CD14-positive monocyte (primary cell): ENCODE measurements around the gene AHSP. TPM values are rescaled to one million over a fixed set of nuclear protein-coding genes. Genes with fewer than 3 reads are reported as not detected.
"Not testable (repeated sequence)": the region's sequence is repeated elsewhere in the genome, so short reads cannot be mapped to it uniquely, and the experiment has no call there.

Experiments
- DNase-seq, 3 donors: peaks; one replicate each; pipeline ENCODE4 v3.0.0-alpha.2; 2011 to 2022
- H2AFZ ChIP-seq: 2 replicates; pipeline ENCODE4 v1.6.0; 2012; ENCODE audit warnings: mild to moderate bottlenecking, low read depth, low read length, inconsistent platforms; ENCODE audit not compliant: insufficient read depth, poor library complexity, severe bottlenecking
- H3K27ac ChIP-seq, 2 donors: 1 replicate in 1 of 2; 2 replicates in 1 of 2; pipeline ENCODE4 v1.5.1; 2012 to 2013; ENCODE audit warnings: low read length in 2 of 2, control low read depth in 1 of 2, inconsistent platforms in 1 of 2, low read depth in 1 of 2, mild to moderate bottlenecking in 1 of 2
- H3K27me3 ChIP-seq, 2 donors: one replicate each; pipeline versions ENCODE4 v1.6.0 to v1.6.1; 2011 to 2013; ENCODE audit warnings: low read length in 2 of 2; ENCODE audit not compliant: control insufficient read depth in 2 of 2, insufficient read depth in 2 of 2
- H3K36me3 ChIP-seq, 2 donors: replicated peaks in 1 of 2; 1 replicate in 1 of 2; 2 replicates in 1 of 2; pipeline versions ENCODE4 v1.5.1 to v1.6.1; 2012 to 2013; ENCODE audit warnings: low read length in 2 of 2, control low read depth in 1 of 2, inconsistent platforms in 1 of 2, mild to moderate bottlenecking in 1 of 2; ENCODE audit not compliant: insufficient read depth in 2 of 2, control insufficient read depth in 1 of 2
- H3K4me1 ChIP-seq, 2 donors: 1 replicate in 1 of 2; 2 replicates in 1 of 2; pipeline versions ENCODE4 v1.5.1 to v1.6.1; 2012 to 2013; ENCODE audit warnings: low read length in 2 of 2, control low read depth in 1 of 2, inconsistent platforms in 1 of 2, mild to moderate bottlenecking in 1 of 2, moderate library complexity in 1 of 2; ENCODE audit not compliant: insufficient read depth in 2 of 2, control insufficient read depth in 1 of 2
- H3K4me2 ChIP-seq: replicated peaks from 2 replicates; pipeline ENCODE3; 2012; ENCODE audit warnings: low read length, moderate library complexity, mild to moderate bottlenecking; ENCODE audit not compliant: poor library complexity, severe bottlenecking; ENCODE audit errors: extremely low read depth
- H3K4me3 ChIP-seq, 3 experiments: fragments of 200-600 bp in 1 of 3; sonication (generic) in 1 of 3; replicated peaks in 1 of 3; 1 replicate in 2 of 3; 2 replicates in 1 of 3; pipeline ENCODE4 v1.5.1; 2011 to 2013; ENCODE audit warnings: low read length in 3 of 3, mild to moderate bottlenecking in 3 of 3, control low read depth in 2 of 3, low read depth in 2 of 3, inconsistent platforms in 1 of 3, moderate library complexity in 1 of 3
- H3K79me2 ChIP-seq: 2 replicates; pipeline ENCODE4 v1.6.0; 2012; ENCODE audit warnings: mild to moderate bottlenecking, control low read depth, inconsistent platforms, low read length, moderate library complexity; ENCODE audit not compliant: insufficient read depth
- H3K9ac ChIP-seq: 2 replicates; pipeline ENCODE4 v1.6.0; 2017; ENCODE audit warnings: low read length, mild to moderate bottlenecking; ENCODE audit not compliant: insufficient read depth, poor library complexity, severe bottlenecking
- H3K9me3 ChIP-seq, 2 donors: replicated peaks in 1 of 2; 1 replicate in 1 of 2; 2 replicates in 1 of 2; pipeline versions ENCODE4 v1.5.1 to v1.6.1; 2012 to 2013; ENCODE audit warnings: low read length in 2 of 2, control low read depth in 1 of 2; ENCODE audit not compliant: control insufficient read depth in 1 of 2, insufficient read depth in 1 of 2
- H4K20me1 ChIP-seq: 2 replicates; pipeline ENCODE4 v1.6.0; 2012; ENCODE audit warnings: mild to moderate bottlenecking, low read length, control low read depth, moderate library complexity; ENCODE audit not compliant: insufficient read depth
- H3K27ac Mint-ChIP-seq, 7 donors: one replicate each; pipeline ENCODE4 v1.8.0; 2020; ENCODE audit warnings: mild to moderate bottlenecking in 7 of 7, mixed read lengths in 7 of 7, moderate library complexity in 6 of 7, inconsistent platforms in 2 of 7
- H3K27me3 Mint-ChIP-seq, 3 donors: one replicate each; pipeline ENCODE4 v1.8.0; 2021 to 2022; ENCODE audit warnings: low read depth in 3 of 3, mild to moderate bottlenecking in 3 of 3, mixed read lengths in 3 of 3, moderate library complexity in 3 of 3, inconsistent platforms in 1 of 3
- H3K36me3 Mint-ChIP-seq, 2 donors: one replicate each; pipeline ENCODE4 v1.8.0; 2020; ENCODE audit warnings: mixed read lengths in 2 of 2, inconsistent platforms in 1 of 2, mild to moderate bottlenecking in 1 of 2
- H3K4me1 Mint-ChIP-seq: one replicate; pipeline ENCODE4 v1.8.0; 2020; ENCODE audit warnings: mild to moderate bottlenecking, mixed read lengths
- H3K4me3 Mint-ChIP-seq, 2 donors: one replicate each; pipeline ENCODE4 v1.8.0; 2020; ENCODE audit warnings: mild to moderate bottlenecking in 2 of 2, mixed read lengths in 2 of 2, moderate library complexity in 1 of 2
- H3K9me3 Mint-ChIP-seq, 7 donors: one replicate each; pipeline ENCODE4 v1.8.0; 2020 to 2022; ENCODE audit warnings: mixed read lengths in 7 of 7, mild to moderate bottlenecking in 6 of 7, moderate library complexity in 6 of 7, inconsistent platforms in 2 of 7
- CTCF ChIP-seq: fragments of 200-600 bp; IDR thresholded peaks from one replicate; pipeline ENCODE4 v1.8.0; 2022; ENCODE audit warnings: antibody characterized with exemption, mild to moderate bottlenecking
- WGBS: methylation state at CpG from one replicate; pipeline ENCODE4 v1.1.5; 2013; ENCODE audit warnings: missing lambda C conversion rate; ENCODE audit not compliant: insufficient coverage; 5-methylcytosine and 5-hydroxymethylcytosine counted together
- intact Hi-C, 2 donors: fragments of 100-400 bp; cut with micrococcal nuclease; formaldehyde crosslinking; loops; one replicate each; pipeline versions ENCODE4 v1.15.0 to v1.15.1; 2023
- polyA plus RNA-seq, 3 donors: library from polyadenylated mRNA; depleted of rRNA in 1 of 3; unstranded in 2 of 3; stranded (reverse) in 1 of 3; fragments of 300-500 nt in 2 of 3; fragments of >200 nt in 1 of 3; fragmentation: Illumina TruSeq in 2 of 3; gene quantifications; 1 replicate in 2 of 3; 2 replicates in 1 of 3; pipeline ENCODE4 v1.2.3, GENCODE V29; 2012 to 2021

Gene AHSP
- polyA plus RNA-seq, 3 donors: 0.84 TPM; not detected in 2

- no peaks in the 10 kb centered on the region for H3K36me3 ChIP-seq
- H3K9me3 Mint-ChIP-seq: peaks cover 3 to 12% (median 7%) of the 10 kb centered on the region in 7 donors
- intact Hi-C loops: no loop called here
- 80% methylated on average over 1 of the region's 6 CpGs for WGBS
- H3K27me3 ChIP-seq: no peaks in the 10 kb centered on the region
- H3K27ac ChIP-seq: no peak overlapping the region
- H3K9ac ChIP-seq: no peak overlapping the region
- H3K4me3 Mint-ChIP-seq: no peak overlapping the region
- no peak overlapping the region for H2AFZ ChIP-seq
- no peaks in the 10 kb centered on the region for H4K20me1 ChIP-seq
- no peak for TF ChIP-seq CTCF
- DNase-seq: no peak
- H3K27ac Mint-ChIP-seq: no peak overlapping the region
- H3K27me3 Mint-ChIP-seq: peaks cover 0 to 2% (median 0%) of the 10 kb centered on the region in 3 donors
- no peak overlapping the region for H3K4me2 ChIP-seq
- no peak overlapping the region for H3K4me3 ChIP-seq
- no peaks in the 10 kb centered on the region for H3K4me1 Mint-ChIP-seq
- no peaks in the 10 kb centered on the region for H3K4me1 ChIP-seq
- H3K79me2 ChIP-seq: no peaks in the 10 kb centered on the region
- no peaks in the 10 kb centered on the region for H3K36me3 Mint-ChIP-seq
- H3K9me3 ChIP-seq: peaks cover 0 to 4% of the 10 kb centered on the region in 2 donors
Observed at GRCh38 chr16:31522071-31522470, 5.6 kb upstream of the AHSP start.

- H3K9me3 Mint-ChIP-seq: peaks cover 0 to 12% (median 0%) of the 10 kb centered on the region in 7 donors
- H3K4me1 ChIP-seq, H3K79me2 ChIP-seq, intact Hi-C loops, H3K9ac ChIP-seq, H3K27ac Mint-ChIP-seq, H4K20me1 ChIP-seq, H3K27ac ChIP-seq, H3K9me3 ChIP-seq, H3K4me3 Mint-ChIP-seq, H3K4me3 ChIP-seq, H3K4me1 Mint-ChIP-seq, DNase-seq, H3K36me3 Mint-ChIP-seq, H3K36me3 ChIP-seq, H2AFZ ChIP-seq, H3K4me2 ChIP-seq: not testable (repeated sequence)
- no CpG with 5 or more reads among the region's 6 CpGs for WGBS
- H3K27me3 Mint-ChIP-seq: peaks cover 11 to 14% (median 12%) of the 10 kb centered on the region in 3 donors
- peaks cover 7 to 12% of the 10 kb centered on the region in 2 donors for H3K27me3 ChIP-seq
Observed at GRCh38 chr16:31523768-31524167, 3.9 kb upstream of the AHSP start.
